Measurements from ENCODE around the gene RALGAPA2.

DNA sequence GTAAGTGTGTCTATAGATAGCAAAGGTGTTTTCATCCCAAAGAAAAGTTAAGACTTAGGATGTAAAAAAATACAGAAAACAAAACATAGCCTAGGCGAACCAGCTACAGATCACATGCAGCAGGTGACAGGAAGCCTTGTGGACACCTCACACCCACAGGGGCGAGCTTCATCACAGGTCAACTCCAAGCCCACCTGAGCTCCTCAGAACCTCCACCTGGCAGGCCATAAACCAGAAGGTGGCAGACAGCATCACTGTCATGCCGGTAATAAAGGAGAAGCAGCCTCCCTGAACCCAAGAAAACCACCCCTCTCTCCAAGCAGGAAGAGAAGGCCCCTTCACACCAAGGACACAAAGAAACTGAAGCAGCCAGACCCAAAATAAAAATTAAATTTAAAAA is 1.0 kb downstream of the RALGAPA2 start:
- TF ChIP-seq POLR2A (IDR thresholded peaks at IDR 0.05; ENCODE audit: low read length) (no peak), GATA1 (IDR thresholded peaks at IDR 0.05; ENCODE audit: low read depth, low read length) (no peak)
